ENCODE results near the gene ASCL4.

DNA sequence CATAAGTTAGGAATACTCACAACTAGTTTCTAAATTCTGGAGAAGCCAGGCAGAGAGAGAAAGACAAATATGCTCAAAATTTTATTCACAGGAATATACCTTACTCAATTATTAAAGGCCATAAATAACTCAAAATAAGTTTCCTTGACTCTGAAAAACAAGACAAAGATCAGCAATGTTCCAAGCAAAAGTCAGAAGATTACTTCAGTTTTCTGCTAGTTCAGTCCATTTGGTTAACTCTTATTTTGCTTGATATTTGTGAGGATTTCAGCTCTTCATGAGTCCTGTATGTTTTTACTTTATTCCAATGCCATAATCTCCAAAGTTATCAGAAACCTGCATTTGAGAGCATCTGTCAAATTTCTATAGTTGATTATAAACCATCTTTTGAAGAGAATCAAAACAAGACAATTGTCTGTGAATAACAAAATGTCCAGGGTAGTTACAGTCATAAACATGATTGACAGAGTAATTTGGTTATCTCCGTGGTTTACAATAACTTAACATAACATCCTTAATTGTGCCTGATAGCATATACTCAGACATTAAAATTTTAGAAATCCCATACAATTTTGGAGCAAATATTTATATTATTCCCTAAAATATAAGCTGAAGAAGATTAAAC is 17.1 kb downstream of the ASCL4 start:
- TF ChIP-seq, protein P1, sequence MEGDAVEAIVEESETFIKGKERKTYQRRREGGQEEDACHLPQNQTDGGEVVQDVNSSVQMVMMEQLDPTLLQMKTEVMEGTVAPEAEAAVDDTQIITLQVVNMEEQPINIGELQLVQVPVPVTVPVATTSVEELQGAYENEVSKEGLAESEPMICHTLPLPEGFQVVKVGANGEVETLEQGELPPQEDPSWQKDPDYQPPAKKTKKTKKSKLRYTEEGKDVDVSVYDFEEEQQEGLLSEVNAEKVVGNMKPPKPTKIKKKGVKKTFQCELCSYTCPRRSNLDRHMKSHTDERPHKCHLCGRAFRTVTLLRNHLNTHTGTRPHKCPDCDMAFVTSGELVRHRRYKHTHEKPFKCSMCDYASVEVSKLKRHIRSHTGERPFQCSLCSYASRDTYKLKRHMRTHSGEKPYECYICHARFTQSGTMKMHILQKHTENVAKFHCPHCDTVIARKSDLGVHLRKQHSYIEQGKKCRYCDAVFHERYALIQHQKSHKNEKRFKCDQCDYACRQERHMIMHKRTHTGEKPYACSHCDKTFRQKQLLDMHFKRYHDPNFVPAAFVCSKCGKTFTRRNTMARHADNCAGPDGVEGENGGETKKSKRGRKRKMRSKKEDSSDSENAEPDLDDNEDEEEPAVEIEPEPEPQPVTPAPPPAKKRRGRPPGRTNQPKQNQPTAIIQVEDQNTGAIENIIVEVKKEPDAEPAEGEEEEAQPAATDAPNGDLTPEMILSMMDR (conservative IDR thresholded peaks at IDR 0.05; ENCODE audit: low read length): no peak
- no peak for TF ChIP-seq EZH2phosphoT487 (IDR thresholded peaks at IDR 0.05; ENCODE audit: borderline replicate concordance, low read depth, low read length)

Measured in OCI-LY7 (cell line).